Measurements from ENCODE around the gene ZC3H10. TPM values are rescaled to one million over a fixed set of nuclear protein-coding genes. Genes with fewer than 3 reads are reported as not detected.

ZC3H10 gene
- total and polyA plus RNA-seq, 2 of the 13 experiments (the other 11 are each of a cell fraction or from before 2014, with no cell fraction given): 0.70 to 2.3 TPM

GRCh38 chr12:56117778-56118687 is at the start of gene ZC3H10 (continued):
- no peak for TF ChIP-seq CREBL2 (CRISPR knock-in tag; IDR thresholded peaks at IDR 0.05; ENCODE audit: borderline replicate concordance)
- TF ChIP-seq ZBTB37 (CRISPR knock-in tag; IDR thresholded peaks at IDR 0.05): no peak
- TF ChIP-seq RORA (CRISPR knock-in tag; IDR thresholded peaks at IDR 0.05): no peak
- TF ChIP-seq WIZ (CRISPR knock-in tag; IDR thresholded peaks at IDR 0.05): no peak
- peak; percentile 65; the same call in 1 of the 2 replicates for TF ChIP-seq ZNF563 (CRISPR knock-in tag; IDR thresholded peaks at IDR 0.05)
- no peak for TF ChIP-seq ZNF552 (CRISPR knock-in tag; IDR thresholded peaks at IDR 0.05; ENCODE audit: borderline replicate concordance)
- TF ChIP-seq FOXO4 (CRISPR knock-in tag; conservative IDR thresholded peaks at IDR 0.05): no peak
- TF ChIP-seq STAT6 (CRISPR knock-in tag; IDR thresholded peaks at IDR 0.05; ENCODE audit: borderline replicate concordance): peak; percentile 77; the same call in 1 of the 2 replicates
- TF ChIP-seq REL (CRISPR knock-in tag; conservative IDR thresholded peaks at IDR 0.05): no peak
- TF ChIP-seq FOXC1 (CRISPR knock-in tag; IDR thresholded peaks at IDR 0.05; ENCODE audit: borderline replicate concordance): peak; percentile 88; the same call in 1 of the 2 replicates
- TF ChIP-seq MYPOP (CRISPR knock-in tag; IDR thresholded peaks at IDR 0.05): peak; percentile 56; the same call in 1 of the 2 replicates
- peak; percentile 64 for TF ChIP-seq NCOA2 (CRISPR knock-in tag; IDR thresholded peaks at IDR 0.05)
- peak; percentile 99 for TF ChIP-seq CREB1 (IDR thresholded peaks at IDR 0.05)
- TF ChIP-seq CREB1 (CRISPR knock-in tag; IDR thresholded peaks at IDR 0.05): peak; percentile 93
- TF ChIP-seq TIGD3 (CRISPR knock-in tag; IDR thresholded peaks at IDR 0.05; ENCODE audit: borderline replicate concordance): no peak
- TF ChIP-seq SPEN (CRISPR knock-in tag; IDR thresholded peaks at IDR 0.05; ENCODE audit: low read depth): peak; percentile 99
- TF ChIP-seq ARNTL (CRISPR knock-in tag; IDR thresholded peaks at IDR 0.05): peak; percentile 63; the same call in 1 of the 2 replicates
- peak; percentile 95 for TF ChIP-seq ZSCAN31 (CRISPR knock-in tag; IDR thresholded peaks at IDR 0.05; ENCODE audit: low read depth)
- no peak for TF ChIP-seq ZNF782 (CRISPR knock-in tag; IDR thresholded peaks at IDR 0.05; ENCODE audit: borderline replicate concordance)
- TF ChIP-seq ZFAT (CRISPR knock-in tag; conservative IDR thresholded peaks at IDR 0.05): no peak
- TF ChIP-seq GTF2F1 (IDR thresholded peaks at IDR 0.05; ENCODE audit: low read length): no peak

Data from HepG2 (cell line).